HG03135 (cell line): ENCODE results near the gene CIITA.

Experiments
- ATAC-seq: cut with Tn5 transposase; IDR thresholded peaks from one replicate; pipeline ENCODE4 v1.9.1; 2021; ENCODE audit warnings: mild to moderate bottlenecking, moderate library complexity; ENCODE audit not compliant: unreplicated experiment

Gene CIITA

DNA sequence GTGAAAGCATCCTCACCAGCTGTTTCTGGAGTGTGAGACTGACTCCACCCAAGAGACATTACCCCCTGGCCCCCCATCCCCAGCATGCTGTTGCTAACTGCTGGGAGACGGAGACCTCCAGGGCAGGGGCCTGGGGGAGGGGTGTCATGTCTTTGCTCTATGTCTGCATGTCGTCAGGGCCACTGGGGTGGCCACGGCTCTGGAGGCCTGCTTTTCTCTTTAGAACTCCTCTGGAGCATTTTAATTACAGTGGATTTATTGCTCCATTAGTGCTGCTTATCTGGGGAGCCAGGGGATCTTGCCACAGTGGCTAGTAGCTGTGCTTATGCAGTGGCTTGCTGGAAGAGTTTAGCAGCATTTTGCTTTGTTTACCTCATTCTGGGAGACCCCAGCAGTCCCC is 99.6 kb downstream of the CIITA start:
- ATAC-seq: no peak

DNA sequence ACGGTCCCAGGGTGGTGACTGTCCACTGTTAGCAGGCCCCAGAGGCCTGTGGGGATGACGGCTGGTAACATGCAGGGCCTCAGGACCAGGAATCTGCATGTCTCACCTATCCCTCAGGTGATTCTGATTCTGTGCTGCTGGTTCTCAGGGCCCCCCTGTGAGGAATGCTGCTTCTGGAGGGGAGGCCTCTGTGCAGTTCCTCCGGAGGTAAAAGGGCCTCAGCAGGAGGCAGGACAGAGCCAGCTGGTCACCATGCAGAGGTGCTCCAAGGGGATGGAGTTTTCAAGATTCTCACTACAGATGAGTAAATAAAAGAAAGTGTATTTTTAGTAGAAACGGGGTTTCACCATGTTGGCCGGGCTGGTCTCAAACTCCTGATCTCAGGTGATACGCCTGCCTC is 101.1 kb downstream of the CIITA start:
- no peak for ATAC-seq

DNA sequence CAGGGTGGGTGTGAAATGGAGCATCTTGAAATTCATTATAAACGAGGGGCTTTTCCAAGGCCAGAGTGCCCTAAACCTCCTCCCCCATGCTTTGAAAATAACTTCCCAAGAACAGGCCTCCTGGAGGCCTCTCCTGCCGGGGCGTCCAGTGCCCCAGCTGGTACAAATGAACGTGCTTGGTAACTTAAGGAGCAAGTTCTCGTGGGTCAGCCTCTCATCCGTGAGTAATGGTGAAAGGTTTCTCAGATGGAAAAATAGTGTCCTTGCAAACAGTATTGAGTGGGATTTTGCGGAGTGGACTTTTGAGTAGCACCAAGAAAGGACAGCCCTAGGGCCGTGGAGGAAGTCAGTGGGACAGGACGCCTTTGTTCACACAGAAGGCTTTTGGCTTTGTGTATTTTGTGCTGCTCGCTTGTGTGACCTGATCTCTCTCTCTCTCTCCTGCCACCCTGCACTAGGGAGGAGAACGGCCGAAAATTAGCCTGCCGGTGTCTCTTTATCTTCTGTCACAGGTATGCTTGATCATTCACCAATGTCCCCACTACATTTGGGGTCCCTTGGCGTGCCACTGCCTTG is 102.0 kb downstream of the CIITA start:
- no peak for ATAC-seq

DNA sequence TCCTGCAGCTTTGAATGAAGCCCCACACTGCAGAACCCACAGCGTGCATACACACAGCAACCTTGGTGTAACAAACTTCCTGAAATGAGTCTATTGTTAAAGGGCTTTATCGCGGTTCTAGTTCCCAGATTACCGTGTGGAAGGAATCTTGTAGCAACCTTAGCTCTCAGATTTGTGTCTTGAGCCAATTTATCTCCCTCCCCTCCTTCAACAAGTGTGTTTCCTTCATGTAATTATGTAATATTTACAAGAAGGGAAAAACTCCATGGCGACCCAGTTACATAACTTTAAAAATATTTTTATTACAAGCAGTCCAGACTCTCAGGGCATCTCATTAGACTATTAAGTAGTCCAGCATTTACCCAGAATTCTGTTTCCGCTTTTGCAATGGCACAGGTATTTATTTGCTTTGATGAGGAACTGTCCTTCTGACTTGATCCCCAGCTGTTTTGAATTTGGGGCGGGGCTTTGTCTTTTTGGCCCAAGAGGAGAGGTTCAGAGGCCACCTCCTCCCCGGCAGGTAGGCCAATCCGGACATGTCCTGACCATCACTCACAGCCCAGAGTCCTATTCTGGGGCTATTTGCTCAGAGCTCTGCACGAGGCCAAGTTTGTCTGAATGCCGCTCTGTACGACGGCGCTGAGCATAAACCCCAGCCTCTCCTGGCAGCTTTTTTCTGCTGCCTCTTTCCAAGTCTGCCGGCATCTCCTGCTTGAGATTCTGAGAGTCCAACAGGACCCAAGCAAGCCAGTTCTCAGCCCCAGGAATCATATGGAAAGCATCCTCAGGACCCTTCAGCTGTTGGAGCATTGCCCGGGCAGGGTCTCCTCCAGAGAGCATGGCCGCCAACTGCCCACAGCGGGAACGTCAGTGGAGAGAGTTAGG is 103.0 kb downstream of the CIITA start:
- no peak for ATAC-seq

DNA sequence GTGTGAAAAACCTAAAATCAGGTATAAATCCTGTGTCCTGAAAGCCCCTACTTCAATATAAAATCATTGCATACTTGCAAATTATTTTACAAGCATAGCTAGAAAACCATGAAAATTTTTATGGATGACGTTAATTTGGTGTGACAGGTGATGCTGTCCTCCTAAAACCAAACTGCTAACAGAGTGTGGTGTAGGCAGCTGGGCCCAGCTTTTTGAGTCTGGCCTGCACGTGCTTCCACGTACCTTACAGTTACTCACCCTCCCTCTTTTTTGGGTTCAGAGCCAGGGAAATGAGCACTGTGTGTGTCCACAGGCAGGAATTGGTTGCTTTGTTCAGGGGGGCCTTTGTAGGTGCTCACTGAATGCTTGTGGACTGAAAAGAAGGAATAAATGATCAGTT is 103.8 kb downstream of the CIITA start:
- ATAC-seq: no peak

DNA sequence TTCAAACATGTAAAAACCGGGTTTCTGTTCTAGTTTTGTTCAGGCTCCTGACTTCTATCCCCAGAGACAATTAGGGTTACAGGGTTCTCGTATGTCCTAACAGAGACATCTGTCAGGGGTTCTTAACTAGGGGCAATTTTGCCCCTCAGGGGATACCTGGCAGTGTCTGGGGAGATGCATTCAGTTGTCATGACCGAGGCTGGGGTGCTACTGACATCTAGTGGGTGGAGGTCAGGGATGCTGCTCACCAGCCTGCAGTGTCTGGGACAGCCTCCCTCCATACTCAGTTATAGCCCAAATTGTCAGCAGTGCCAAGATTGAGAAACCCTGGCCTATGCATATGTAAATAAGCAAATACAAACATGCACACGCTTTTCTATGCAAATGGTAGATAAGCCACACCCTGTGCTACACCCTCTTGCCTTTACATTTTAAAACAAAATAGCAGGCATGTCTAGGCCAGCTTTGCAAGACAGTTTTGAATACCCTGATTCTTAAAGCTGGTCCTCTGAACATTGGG is 104.8 kb downstream of the CIITA start:
- peak; percentile 69 for ATAC-seq

DNA sequence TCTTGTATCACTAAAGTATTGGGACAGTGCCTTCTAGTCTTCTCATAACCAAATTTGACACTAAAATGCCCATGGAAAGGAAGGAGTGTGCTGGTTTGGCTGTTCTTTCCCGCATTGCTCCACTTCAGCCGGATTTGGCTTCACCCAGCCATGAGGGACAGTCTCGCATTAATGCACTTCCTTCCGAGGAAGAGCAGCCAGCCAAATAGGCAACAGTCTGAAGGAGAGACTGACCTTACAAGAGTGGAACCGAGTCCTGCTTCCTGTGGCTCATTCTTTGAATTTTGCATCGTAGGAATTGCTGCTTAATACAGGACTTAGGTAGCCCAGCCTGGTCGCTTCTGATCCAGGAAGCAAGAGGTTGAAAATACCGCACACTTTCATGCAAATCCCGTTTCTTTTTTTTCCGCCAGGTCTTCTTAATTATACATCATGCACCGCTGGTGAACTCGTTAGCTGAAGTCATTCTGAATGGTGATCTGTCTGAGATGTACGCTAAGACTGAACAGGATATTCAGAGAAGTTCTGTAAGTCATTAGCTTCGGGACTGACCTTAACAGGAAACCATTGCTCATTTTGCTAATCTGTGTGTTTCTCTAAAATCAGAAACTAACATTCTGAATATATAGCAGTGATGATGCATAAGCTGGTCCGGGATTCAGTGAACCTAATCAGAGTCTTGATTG is 105.6 kb downstream of the CIITA start:
- ATAC-seq: peak; percentile 58

DNA sequence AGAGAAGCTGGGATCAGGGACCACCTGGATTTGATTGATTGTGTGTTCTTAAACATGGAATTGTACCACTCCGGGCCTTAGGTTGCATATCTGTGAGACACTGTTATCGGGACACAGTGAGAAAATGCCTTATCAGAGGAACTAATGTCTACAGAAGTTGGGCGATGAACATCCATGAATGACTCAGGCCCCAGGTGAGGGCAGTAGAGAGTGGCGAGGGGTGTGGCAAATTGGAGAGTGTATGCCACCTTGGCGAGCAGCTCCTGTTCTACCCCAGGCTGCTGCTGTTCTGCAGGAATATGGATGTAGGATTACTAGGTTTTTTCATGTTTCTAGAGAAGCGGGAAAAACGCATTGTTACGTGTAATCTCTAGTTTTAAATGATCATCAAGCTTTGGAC is 106.2 kb downstream of the CIITA start:
- peak; percentile 26 for ATAC-seq

DNA sequence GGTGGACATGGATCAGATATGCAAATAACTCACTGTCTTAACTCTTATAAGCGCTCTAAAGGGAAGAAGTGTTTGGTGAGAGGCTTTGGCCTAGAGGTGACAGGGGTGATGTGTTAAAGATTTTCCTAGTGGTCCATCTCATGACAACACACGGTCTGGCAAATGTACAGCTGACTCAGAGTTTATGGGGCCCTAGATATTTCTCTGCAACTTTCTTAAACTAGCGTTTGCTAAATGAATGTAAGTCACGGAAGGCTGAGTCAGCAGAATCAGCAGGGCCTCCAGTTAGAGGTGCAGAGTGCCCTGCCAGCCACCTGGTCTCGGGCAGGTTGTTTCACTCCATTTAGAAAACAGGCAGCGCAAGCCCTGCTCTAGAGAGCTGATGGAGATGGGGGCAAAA is 107.5 kb downstream of the CIITA start:
- ATAC-seq: no peak
